Choroid plexus epithelial cell (primary cell): ENCODE data around the gene COL4A3.
"Not testable (repeated sequence)": the region's sequence is repeated elsewhere in the genome, so short reads cannot be mapped to it uniquely, and the experiment has no call there.

Experiments
- DNase-seq: peaks from one replicate; pipeline ENCODE4 v3.0.0-alpha.2; 2010; ENCODE audit warnings: low read depth
- H3K4me3 ChIP-seq: 2 replicates; pipeline ENCODE4 v1.5.1; 2011; ENCODE audit warnings: low read depth, mild to moderate bottlenecking, control low read depth, low read length, moderate library complexity
- CTCF ChIP-seq: conservative IDR thresholded peaks from 2 replicates; pipeline ENCODE4 v1.5.1; 2011; ENCODE audit warnings: low read depth, mild to moderate bottlenecking, control low read depth, inconsistent platforms, low read length, moderate library complexity

The COL4A3 gene

GRCh38 chr2:227222292-227222691 lies 57.9 kb downstream of the COL4A3 start:
- TF ChIP-seq CTCF: no peak
- no peak overlapping the region for H3K4me3 ChIP-seq
- peak; percentile 19 for DNase-seq

GRCh38 chr2:227225641-227226040 lies 61.2 kb downstream of the COL4A3 start:
- not testable (repeated sequence) for DNase-seq, H3K4me3 ChIP-seq

- DNase-seq: no peak
- TF ChIP-seq CTCF: no peak
Observed at GRCh38 chr2:227228061-227228667, 63.7 kb downstream of the COL4A3 start.

GRCh38 chr2:227230151-227230550 lies 65.7 kb downstream of the COL4A3 start:
- no peak overlapping the region for H3K4me3 ChIP-seq
- no peak for TF ChIP-seq CTCF
- no peak for DNase-seq

More at GRCh38 chr2:227228061-227228667, 63.7 kb downstream of the COL4A3 start:
- no peak overlapping the region for H3K4me3 ChIP-seq

GRCh38 chr2:227234429-227234828 lies 70.0 kb downstream of the COL4A3 start:
- TF ChIP-seq CTCF: no peak
- no peak for DNase-seq
- no peak overlapping the region for H3K4me3 ChIP-seq

- H3K4me3 ChIP-seq: no peak overlapping the region
- no peak for DNase-seq
- TF ChIP-seq CTCF: no peak
Observed at GRCh38 chr2:227237786-227238185, 73.4 kb downstream of the COL4A3 start.

GRCh38 chr2:227238238-227239237 lies 74.1 kb downstream of the COL4A3 start:
- no peak overlapping the region for H3K4me3 ChIP-seq
- TF ChIP-seq CTCF: peak; percentile 99
- DNase-seq: peak; percentile 83
